ENCODE results near the gene INTS11. TPM values are rescaled to one million over a fixed set of nuclear protein-coding genes. Genes with fewer than 3 reads are reported as not detected.

Gene INTS11
- total and polyA plus RNA-seq, 9 of the 15 experiments (the other 6 are each of a cell fraction or from before 2014, with no cell fraction given): 3.6 to 183 (median 110) TPM

GRCh38 chr1:1342061-1342562 lies 17.7 kb upstream of the INTS11 start:
- H3K79me2 ChIP-seq (ENCODE audit: control insufficient read depth, insufficient read depth, low read length): peaks cover 46% of the 10 kb centered on the region
- CTCF ChIA-PET (ENCODE audit: low intra/inter-chr PET ratio): no interaction called here
- H2AFZ ChIP-seq (ENCODE audit: low read depth, low read length): no peak overlapping the region
- FAIRE-seq (no peak), ATAC-seq (no peak), DNase-seq (ENCODE audit: extremely low read depth in 1 of 4, low spot score in 3 of 4) (no peak)
- no peak overlapping the region for H3K4me2 ChIP-seq (ENCODE audit: insufficient read depth, low read length)
- POLR2A ChIA-PET: interaction anchor here (1.0 kb wide), 1 partner anchor 10 kb away, joined by 4 read pairs; no protein-coding TSS in a partner anchor
- WGBS (ENCODE audit: insufficient coverage, low coverage, missing lambda C conversion rate): 100% methylated on average over 22 of the region's 28 CpGs
- TF ChIP-seq RBFOX2 (IDR thresholded peaks at IDR 0.05; ENCODE audit: low read depth, low read length) (peak; percentile 50), POLR2G (IDR thresholded peaks at IDR 0.05; ENCODE audit: low read depth, low read length) (peak; percentile 42; the same call in 1 of the 2 replicates), ZNF551 (CRISPR knock-in tag; IDR thresholded peaks at IDR 0.05) (no peak)
- H3K4me1 ChIP-seq (replicated peaks in 1 of 2; ENCODE audit: control insufficient read depth in 2 of 2, insufficient read depth in 2 of 2, low read length in 2 of 2): peaks cover 9 to 88% of the 10 kb centered on the region in 2 experiments; a peak in 3 of 5 replicates
- no peak overlapping the region for H3K9ac ChIP-seq (ENCODE audit: insufficient read depth in 1 of 2, low read depth in 2 of 2, low read length in 2 of 2)
- H3K9me3 ChIP-seq (replicated peaks; ENCODE audit: control insufficient read depth, insufficient read depth, low read depth, low read length): peaks cover 2% of the 10 kb centered on the region; the same call in 1 of the 2 replicates
- H3K27ac ChIP-seq (ENCODE audit: extremely low read depth, low read depth, low read length): no peak overlapping the region
- peaks cover 44% of the 10 kb centered on the region; the same call in 1 of the 2 replicates for H4K20me1 ChIP-seq (replicated peaks; ENCODE audit: control insufficient read depth, insufficient read depth, low read length)
- in situ Hi-C loops (cut with MboI): no loop called here
- no peak overlapping the region for H3K4me3 ChIP-seq
- intact Hi-C loops (cut with micrococcal nuclease): no loop called here
- peaks cover 11% of the 10 kb centered on the region for H3K9me1 ChIP-seq (ENCODE audit: control insufficient read depth, insufficient read depth, low read length)
- H3K36me3 ChIP-seq (ENCODE audit: control insufficient read depth, insufficient read depth, low read length): peaks cover 79% of the 10 kb centered on the region; the same call in 2 of the 3 replicates
- no peaks in the 10 kb centered on the region for H3K27me3 ChIP-seq (ENCODE audit: control insufficient read depth in 2 of 2, insufficient read depth in 2 of 2, low read length in 2 of 2)
- no TSS peak for BruUV-seq (replicated peaks)

GRCh38 chr1:1341549-1342021 lies 17.1 kb upstream of the INTS11 start:
- Histone ChIP-seq H3K9me1 (ENCODE audit: control insufficient read depth, insufficient read depth, low read length) (peaks cover 11% of the 10 kb centered on the region), H3K27me3 (ENCODE audit: control insufficient read depth in 2 of 2, insufficient read depth in 2 of 2, low read length in 2 of 2) (no peaks in the 10 kb centered on the region), H3K4me2 (ENCODE audit: insufficient read depth, low read length) (no peak overlapping the region), H3K36me3 (ENCODE audit: control insufficient read depth, insufficient read depth, low read length) (peaks cover 83% of the 10 kb centered on the region; the same call in 2 of the 3 replicates), H3K79me2 (ENCODE audit: control insufficient read depth, insufficient read depth, low read length) (peaks cover 40% of the 10 kb centered on the region), H3K4me1 (replicated peaks in 1 of 2; ENCODE audit: control insufficient read depth in 2 of 2, insufficient read depth in 2 of 2, low read length in 2 of 2) (peaks cover 9 to 88% of the 10 kb centered on the region in 2 experiments; a peak in 3 of 5 replicates), H3K4me3 (no peak overlapping the region), H3K9ac (ENCODE audit: insufficient read depth in 1 of 2, low read depth in 2 of 2, low read length in 2 of 2) (no peak overlapping the region), H2AFZ (ENCODE audit: low read depth, low read length) (no peak overlapping the region), H3K9me3 (replicated peaks; ENCODE audit: control insufficient read depth, insufficient read depth, low read depth, low read length) (peaks cover 2% of the 10 kb centered on the region; the same call in 1 of the 2 replicates), H4K20me1 (replicated peaks; ENCODE audit: control insufficient read depth, insufficient read depth, low read length) (peaks cover 38% of the 10 kb centered on the region; the same call in 1 of the 2 replicates), H3K27ac (ENCODE audit: extremely low read depth, low read depth, low read length) (no peak overlapping the region)
- in situ Hi-C loops (cut with MboI) (no loop called here), intact Hi-C loops (cut with micrococcal nuclease) (no loop called here)
- no TSS peak for BruUV-seq (replicated peaks)
- ChIA-PET POLR2A (interaction anchor here (0.6 to 1.0 kb wide), 2 partner anchors 10 to 35 kb away, joined by 3 to 4 read pairs; no protein-coding TSS in a partner anchor), CTCF (ENCODE audit: low intra/inter-chr PET ratio) (no interaction called here)
- ATAC-seq: no peak
- DNase-seq (ENCODE audit: extremely low read depth in 1 of 4, low spot score in 3 of 4): no peak
- TF ChIP-seq ARID4B (CRISPR knock-in tag; IDR thresholded peaks at IDR 0.05) (0 out of 2 replicates have a peak, but pooled peaks have one; percentile 5), RBM22 (IDR thresholded peaks at IDR 0.05; ENCODE audit: low read depth, low read length, poor library complexity, severe bottlenecking) (peak; percentile 57), SMARCA5 (IDR thresholded peaks at IDR 0.05) (no peak)
- FAIRE-seq: no peak
- WGBS (ENCODE audit: insufficient coverage, low coverage, missing lambda C conversion rate): 92% methylated on average over 17 of the region's 17 CpGs

All from K562 (cell line).